ENCODE results near the gene CECR2.

CECR2 gene

GRCh38 chr22:17342361-17342760, 26.9 kb upstream of the CECR2 start:
- TF ChIP-seq EZH2 (IDR thresholded peaks at IDR 0.05; ENCODE audit: borderline replicate concordance, low read depth, low read length, severe bottlenecking) (no peak), CTCF (IDR thresholded peaks at IDR 0.05; ENCODE audit: borderline replicate concordance, extremely low read depth, low read length, poor library complexity, severe bottlenecking) (no peak)
- Histone ChIP-seq H2AFZ (ENCODE audit: low read depth, low read length) (no peak overlapping the region), H3K9me3 (ENCODE audit: insufficient read depth, low read length, severe bottlenecking) (no peaks in the 10 kb centered on the region), H3K79me2 (ENCODE audit: insufficient read depth, low read length) (no peaks in the 10 kb centered on the region), H3K4me2 (ENCODE audit: insufficient read depth, low read length) (no peak overlapping the region), H3K27ac (ENCODE audit: low read length) (no peak overlapping the region), H4K20me1 (ENCODE audit: insufficient read depth, low read length) (no peaks in the 10 kb centered on the region), H3K27me3 (ENCODE audit: insufficient read depth, low read length, poor library complexity) (peaks cover 5% of the 10 kb centered on the region), H3K9ac (ENCODE audit: low read depth, low read length) (no peak overlapping the region), H3K4me3 (ENCODE audit: low read depth in 1 of 2, low read length in 2 of 2) (no peak overlapping the region), H3K36me3 (ENCODE audit: insufficient read depth, low read length) (no peaks in the 10 kb centered on the region), H3K4me1 (ENCODE audit: insufficient read depth, low read length) (no peaks in the 10 kb centered on the region)
- DNase-seq (no peak), ATAC-seq (ENCODE audit: insufficient read depth, low read depth) (no peak)

- no peaks in the 10 kb centered on the region for H3K36me3 ChIP-seq (ENCODE audit: insufficient read depth, low read length)
- H4K20me1 ChIP-seq (ENCODE audit: insufficient read depth, low read length) = no peaks in the 10 kb centered on the region
- H3K79me2 ChIP-seq (ENCODE audit: insufficient read depth, low read length) = no peaks in the 10 kb centered on the region
- H2AFZ ChIP-seq (ENCODE audit: low read depth, low read length) = no peak overlapping the region
- H3K27me3 ChIP-seq (ENCODE audit: insufficient read depth, low read length, poor library complexity) = peaks cover 3% of the 10 kb centered on the region
- no peak overlapping the region for H3K27ac ChIP-seq (ENCODE audit: low read length)
- H3K4me2 ChIP-seq (ENCODE audit: insufficient read depth, low read length) = no peak overlapping the region
- TF ChIP-seq CTCF (IDR thresholded peaks at IDR 0.05; ENCODE audit: borderline replicate concordance, extremely low read depth, low read length, poor library complexity, severe bottlenecking) (no peak), EZH2 (IDR thresholded peaks at IDR 0.05; ENCODE audit: borderline replicate concordance, low read depth, low read length, severe bottlenecking) (no peak)
- H3K9me3 ChIP-seq (ENCODE audit: insufficient read depth, low read length, severe bottlenecking) = no peaks in the 10 kb centered on the region
- H3K9ac ChIP-seq (ENCODE audit: low read depth, low read length) = no peak overlapping the region
- H3K4me1 ChIP-seq (ENCODE audit: insufficient read depth, low read length) = no peaks in the 10 kb centered on the region
- ATAC-seq (ENCODE audit: insufficient read depth, low read depth) (no peak), DNase-seq (no peak)
- no peak overlapping the region for H3K4me3 ChIP-seq (ENCODE audit: low read depth in 1 of 2, low read length in 2 of 2)
These were observed 25.5 kb upstream of the CECR2 start for GRCh38 chr22:17343766-17344165.

- Histone ChIP-seq H3K36me3 (ENCODE audit: insufficient read depth, low read length) (no peaks in the 10 kb centered on the region), H3K27ac (ENCODE audit: low read length) (no peak overlapping the region), H3K4me2 (ENCODE audit: insufficient read depth, low read length) (no peak overlapping the region), H3K79me2 (ENCODE audit: insufficient read depth, low read length) (no peaks in the 10 kb centered on the region), H2AFZ (ENCODE audit: low read depth, low read length) (no peak overlapping the region), H3K4me3 (ENCODE audit: low read depth in 1 of 2, low read length in 2 of 2) (no peak overlapping the region), H4K20me1 (ENCODE audit: insufficient read depth, low read length) (no peaks in the 10 kb centered on the region), H3K9me3 (ENCODE audit: insufficient read depth, low read length, severe bottlenecking) (no peaks in the 10 kb centered on the region), H3K4me1 (ENCODE audit: insufficient read depth, low read length) (no peaks in the 10 kb centered on the region), H3K9ac (ENCODE audit: low read depth, low read length) (no peak overlapping the region), H3K27me3 (ENCODE audit: insufficient read depth, low read length, poor library complexity) (no peaks in the 10 kb centered on the region)
- no peak for ATAC-seq (ENCODE audit: insufficient read depth, low read depth)
- TF ChIP-seq EZH2 (IDR thresholded peaks at IDR 0.05; ENCODE audit: borderline replicate concordance, low read depth, low read length, severe bottlenecking) = no peak
- no peak for TF ChIP-seq CTCF (IDR thresholded peaks at IDR 0.05; ENCODE audit: borderline replicate concordance, extremely low read depth, low read length, poor library complexity, severe bottlenecking)
- DNase-seq = no peak
These were observed 22.7 kb upstream of the CECR2 start for GRCh38 chr22:17346578-17346977.

- H3K4me2 ChIP-seq (ENCODE audit: insufficient read depth, low read length) = no peak overlapping the region
- H3K79me2 ChIP-seq (ENCODE audit: insufficient read depth, low read length) = no peaks in the 10 kb centered on the region
- H3K4me1 ChIP-seq (ENCODE audit: insufficient read depth, low read length) = no peaks in the 10 kb centered on the region
- no peaks in the 10 kb centered on the region for H3K36me3 ChIP-seq (ENCODE audit: insufficient read depth, low read length)
- DNase-seq (no peak), ATAC-seq (ENCODE audit: insufficient read depth, low read depth) (no peak)
- H4K20me1 ChIP-seq (ENCODE audit: insufficient read depth, low read length) = no peaks in the 10 kb centered on the region
- TF ChIP-seq EZH2 (IDR thresholded peaks at IDR 0.05; ENCODE audit: borderline replicate concordance, low read depth, low read length, severe bottlenecking) = no peak
- TF ChIP-seq CTCF (IDR thresholded peaks at IDR 0.05; ENCODE audit: borderline replicate concordance, extremely low read depth, low read length, poor library complexity, severe bottlenecking) = no peak
- H3K9me3 ChIP-seq (ENCODE audit: insufficient read depth, low read length, severe bottlenecking) = no peaks in the 10 kb centered on the region
- H3K27me3 ChIP-seq (ENCODE audit: insufficient read depth, low read length, poor library complexity) = no peaks in the 10 kb centered on the region
- no peak overlapping the region for H3K4me3 ChIP-seq (ENCODE audit: low read depth in 1 of 2, low read length in 2 of 2)
- H2AFZ ChIP-seq (ENCODE audit: low read depth, low read length) = no peak overlapping the region
- no peak overlapping the region for H3K9ac ChIP-seq (ENCODE audit: low read depth, low read length)
- H3K27ac ChIP-seq (ENCODE audit: low read length) = no peak overlapping the region
These were observed 21.5 kb upstream of the CECR2 start for GRCh38 chr22:17347724-17348123.
